Calu3 (cell line): ENCODE results near the gene RAB40A. TPM values are rescaled to one million over a fixed set of nuclear protein-coding genes. Genes with fewer than 3 reads are reported as not detected.

ENCODE experiments used
- Bru-seq: library from RNA; stranded (reverse); fragments of 400-500 nt; gene quantifications from one replicate; lab custom pipeline; 2021; lab: Mats Ljungman, UMichigan
- BruChase-seq, 2 experiments: library from RNA; stranded (reverse); fragments of 400-500 nt; gene quantifications; one replicate each; lab custom pipeline; 2021; lab: Mats Ljungman, UMichigan
- BruUV-seq: library from RNA; stranded (reverse); fragments of 400-500 nt; replicated peaks from 2 replicates; lab custom pipeline; 2021; lab: Mats Ljungman, UMichigan
- CTCF ChIA-PET: fragments of 300-600 bp; sonication (Branson Sonifier 250); formaldehyde crosslinking; loops from one replicate; lab custom pipeline; 2022; ENCODE audit warnings: antibody characterized with exemption; lab: Charles Lee
- DNase-seq: peaks from one replicate; pipeline ENCODE4 v3.0.0; 2022
- H3K27ac Mint-ChIP-seq: one replicate; pipeline ENCODE4 v1.8.0; 2022; ENCODE audit warnings: mixed read lengths; ENCODE audit not compliant: unreplicated experiment
- H3K27me3 Mint-ChIP-seq: one replicate; pipeline ENCODE4 v1.8.0; 2022; ENCODE audit warnings: mixed read lengths; ENCODE audit not compliant: unreplicated experiment
- H3K36me3 Mint-ChIP-seq: one replicate; pipeline ENCODE4 v1.8.0; 2022; ENCODE audit warnings: mild to moderate bottlenecking, moderate library complexity, mixed read lengths; ENCODE audit not compliant: insufficient read depth, unreplicated experiment
- H3K4me1 Mint-ChIP-seq: one replicate; pipeline ENCODE4 v1.8.0; 2022; ENCODE audit warnings: mild to moderate bottlenecking, low read depth, mixed read lengths; ENCODE audit not compliant: unreplicated experiment
- H3K4me3 Mint-ChIP-seq: one replicate; pipeline ENCODE4 v1.8.0; 2022; ENCODE audit warnings: mild to moderate bottlenecking, low read depth, moderate library complexity, mixed read lengths; ENCODE audit not compliant: unreplicated experiment
- H3K9me3 Mint-ChIP-seq: one replicate; pipeline ENCODE4 v1.8.0; 2022; ENCODE audit warnings: low read depth, mixed read lengths; ENCODE audit not compliant: unreplicated experiment
- intact Hi-C: fragments of 100-400 bp; cut with micrococcal nuclease; formaldehyde crosslinking; loops from one replicate; pipeline ENCODE4 v1.10.0; 2022; ENCODE audit not compliant: unreplicated experiment
- long read RNA-seq: library from polyadenylated mRNA; stranded (forward); transcript quantifications from one replicate; pipeline ENCODE4 v2.0.0, GENCODE V29; 2022
- total RNA-seq: library from RNA; stranded (reverse); gene quantifications from 2 replicates; pipeline ENCODE4 v1.2.3, GENCODE V29; 2022
- TF ChIP-seq, protein P1 (sequence below): fragments of 200-600 bp; IDR thresholded peaks from one replicate; pipeline ENCODE4 v1.8.0; 2022; ENCODE audit warnings: antibody characterized with exemption; ENCODE audit not compliant: unreplicated experiment

RAB40A gene, protein sequence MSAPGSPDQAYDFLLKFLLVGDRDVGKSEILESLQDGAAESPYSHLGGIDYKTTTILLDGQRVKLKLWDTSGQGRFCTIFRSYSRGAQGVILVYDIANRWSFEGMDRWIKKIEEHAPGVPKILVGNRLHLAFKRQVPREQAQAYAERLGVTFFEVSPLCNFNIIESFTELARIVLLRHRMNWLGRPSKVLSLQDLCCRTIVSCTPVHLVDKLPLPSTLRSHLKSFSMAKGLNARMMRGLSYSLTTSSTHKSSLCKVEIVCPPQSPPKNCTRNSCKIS
- 0.42 and 0.68 TPM in 2 replicates for total RNA-seq
- Bru-seq, nascent RNA: percentile 37 among the genes with signal in this experiment
- BruChase-seq, experiment 1, labeled RNA remaining after a 6-hour chase: percentile 40 among the genes with signal in this experiment
- BruChase-seq, experiment 2, labeled RNA remaining after a 2-hour chase: percentile 42 among the genes with signal in this experiment
- long read RNA-seq: 0 reads

DNA sequence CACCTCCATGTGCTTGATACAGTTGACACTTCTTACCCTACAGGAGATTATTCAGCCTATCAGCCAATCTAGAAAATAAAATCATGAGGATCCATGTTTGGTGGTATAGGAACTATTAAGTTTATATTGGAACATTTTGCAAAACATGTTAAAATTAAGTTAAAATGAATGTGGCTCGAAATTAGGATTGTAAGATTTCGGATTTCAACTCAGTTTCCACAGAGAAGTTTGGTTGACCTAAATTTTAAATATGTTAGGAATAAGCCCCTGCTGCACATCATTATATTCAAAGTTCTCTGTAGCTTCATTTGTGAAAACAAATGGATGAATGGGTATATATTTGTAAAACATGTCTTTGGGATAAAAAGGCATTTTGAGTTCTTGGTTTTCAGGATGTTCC is at the start of gene RAB40A:
Gene RAB40A, minus strand, starts transcription at position 101 of the 400 bp plus-strand sequence. CDS start 18,733 bp downstream, outside the sequence.
- no peak within 1 kb of the TSS for H3K27ac Mint-ChIP-seq
- TF ChIP-seq, protein P1, sequence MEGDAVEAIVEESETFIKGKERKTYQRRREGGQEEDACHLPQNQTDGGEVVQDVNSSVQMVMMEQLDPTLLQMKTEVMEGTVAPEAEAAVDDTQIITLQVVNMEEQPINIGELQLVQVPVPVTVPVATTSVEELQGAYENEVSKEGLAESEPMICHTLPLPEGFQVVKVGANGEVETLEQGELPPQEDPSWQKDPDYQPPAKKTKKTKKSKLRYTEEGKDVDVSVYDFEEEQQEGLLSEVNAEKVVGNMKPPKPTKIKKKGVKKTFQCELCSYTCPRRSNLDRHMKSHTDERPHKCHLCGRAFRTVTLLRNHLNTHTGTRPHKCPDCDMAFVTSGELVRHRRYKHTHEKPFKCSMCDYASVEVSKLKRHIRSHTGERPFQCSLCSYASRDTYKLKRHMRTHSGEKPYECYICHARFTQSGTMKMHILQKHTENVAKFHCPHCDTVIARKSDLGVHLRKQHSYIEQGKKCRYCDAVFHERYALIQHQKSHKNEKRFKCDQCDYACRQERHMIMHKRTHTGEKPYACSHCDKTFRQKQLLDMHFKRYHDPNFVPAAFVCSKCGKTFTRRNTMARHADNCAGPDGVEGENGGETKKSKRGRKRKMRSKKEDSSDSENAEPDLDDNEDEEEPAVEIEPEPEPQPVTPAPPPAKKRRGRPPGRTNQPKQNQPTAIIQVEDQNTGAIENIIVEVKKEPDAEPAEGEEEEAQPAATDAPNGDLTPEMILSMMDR: no peak
- BruUV-seq: no TSS peak
- no peaks in the 10 kb centered on the region for H3K9me3 Mint-ChIP-seq
- CTCF ChIA-PET: no interaction called here
- H3K36me3 Mint-ChIP-seq: no peaks in the 10 kb centered on the region
- no peak for DNase-seq
- intact Hi-C loops: no loop called here
- no peaks in the 10 kb centered on the region for H3K4me1 Mint-ChIP-seq
- no peaks in the 10 kb centered on the region for H3K27me3 Mint-ChIP-seq
- no peak within 1 kb of the TSS for H3K4me3 Mint-ChIP-seq

DNA sequence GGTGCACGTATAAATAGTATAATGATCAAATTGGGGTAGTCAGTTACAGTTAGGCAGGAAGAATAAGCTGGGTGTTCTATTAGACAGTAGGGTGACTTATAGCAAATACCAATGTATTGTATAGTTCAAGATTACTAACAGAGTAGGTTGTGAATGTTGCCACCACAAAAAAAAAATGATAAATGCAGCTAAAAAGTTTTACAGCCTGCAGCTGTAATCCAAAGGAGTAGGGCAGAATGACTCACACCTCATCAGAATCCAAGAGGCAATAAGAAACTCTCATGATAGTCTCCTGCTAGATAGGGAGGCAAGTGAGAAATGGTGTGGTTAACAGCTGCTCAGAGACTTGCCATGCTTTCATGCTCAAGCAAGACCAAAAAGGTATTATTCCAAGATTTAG is 46.5 kb upstream of the RAB40A start:
- Mint-ChIP-seq H3K9me3 (no peaks in the 10 kb centered on the region), H3K27ac (no peak overlapping the region), H3K4me3 (no peak overlapping the region), H3K36me3 (no peaks in the 10 kb centered on the region), H3K27me3 (no peaks in the 10 kb centered on the region), H3K4me1 (peaks cover 6% of the 10 kb centered on the region)
- CTCF ChIA-PET: no interaction called here
- DNase-seq: no peak
- TF ChIP-seq, protein P1: no peak
- BruUV-seq: no TSS peak
- intact Hi-C loops: no loop called here

DNA sequence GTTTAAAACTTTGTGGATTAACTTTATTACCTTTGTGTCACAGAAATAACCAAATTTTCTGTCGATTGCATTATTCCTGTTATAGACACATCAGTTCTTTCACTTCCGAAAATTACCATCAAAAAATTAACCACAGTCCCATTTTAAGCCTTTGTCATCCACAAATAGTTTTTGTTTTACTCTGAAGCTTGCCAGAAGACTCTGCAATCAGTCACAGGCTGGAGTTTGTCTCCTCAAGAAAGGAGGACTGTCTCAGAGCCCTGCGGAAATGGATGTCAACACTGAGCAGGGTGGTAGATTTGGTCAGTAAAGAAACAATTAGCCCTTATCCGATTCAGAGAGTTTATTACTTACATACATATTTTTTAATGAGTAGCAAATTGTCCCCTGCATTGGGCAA is 45.9 kb upstream of the RAB40A start:
- Mint-ChIP-seq H3K27me3 (no peaks in the 10 kb centered on the region), H3K4me3 (no peak overlapping the region), H3K4me1 (peaks cover 6% of the 10 kb centered on the region), H3K27ac (no peak overlapping the region), H3K36me3 (no peaks in the 10 kb centered on the region), H3K9me3 (no peaks in the 10 kb centered on the region)
- intact Hi-C loops: no loop called here
- CTCF ChIA-PET: no interaction called here
- DNase-seq: no peak
- TF ChIP-seq, protein P1: no peak
- no TSS peak for BruUV-seq

DNA sequence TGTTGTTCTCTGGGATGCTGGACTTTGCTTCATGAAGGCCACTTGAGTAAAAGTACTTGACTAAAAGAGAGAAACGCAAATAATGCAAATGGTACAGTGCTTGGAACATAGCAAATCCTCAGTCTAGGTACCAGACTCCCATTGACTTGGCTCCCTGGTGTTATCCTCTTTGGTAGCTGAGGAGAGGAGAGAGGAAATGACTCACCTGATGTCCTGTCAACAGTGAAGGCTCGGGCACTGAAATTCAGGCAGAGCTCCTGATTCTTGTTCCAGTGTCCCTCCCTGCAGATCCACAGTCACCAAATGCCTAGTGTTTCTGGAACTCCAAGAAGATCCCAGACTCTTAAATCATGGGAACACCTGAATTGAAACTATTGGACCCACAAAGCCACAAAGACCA is 43.5 kb upstream of the RAB40A start:
- Mint-ChIP-seq H3K36me3 (no peaks in the 10 kb centered on the region), H3K9me3 (no peaks in the 10 kb centered on the region), H3K4me3 (no peak overlapping the region), H3K27me3 (no peaks in the 10 kb centered on the region), H3K4me1 (peaks cover 6% of the 10 kb centered on the region), H3K27ac (no peak overlapping the region)
- intact Hi-C loops: no loop called here
- TF ChIP-seq, protein P1: no peak
- CTCF ChIA-PET: interaction anchor here (0.6 kb wide), 1 partner anchor 124 kb away, joined by 3 read pairs; no protein-coding TSS in a partner anchor
- BruUV-seq: no TSS peak
- DNase-seq: no peak
